Hematopoietic multipotent progenitor cell treated with erythropoietin and hydrocortisone succinate and interleukin-3 and kit ligand, for 15 days (in vitro differentiated cells): ENCODE data around the gene MTA1.

ENCODE experiments used
- DNase-seq: peaks from one replicate; pipeline ENCODE4 v3.0.0-alpha.2; 2015; ENCODE audit warnings: low spot score

MTA1 gene

GRCh38 chr14:105445901-105446845 is 26.5 kb downstream of the MTA1 start:
- no peak for DNase-seq

GRCh38 chr14:105446971-105447370 is 27.3 kb downstream of the MTA1 start:
- no peak for DNase-seq

- DNase-seq: no peak
Observed at GRCh38 chr14:105447651-105448640, 28.3 kb downstream of the MTA1 start.

DNA sequence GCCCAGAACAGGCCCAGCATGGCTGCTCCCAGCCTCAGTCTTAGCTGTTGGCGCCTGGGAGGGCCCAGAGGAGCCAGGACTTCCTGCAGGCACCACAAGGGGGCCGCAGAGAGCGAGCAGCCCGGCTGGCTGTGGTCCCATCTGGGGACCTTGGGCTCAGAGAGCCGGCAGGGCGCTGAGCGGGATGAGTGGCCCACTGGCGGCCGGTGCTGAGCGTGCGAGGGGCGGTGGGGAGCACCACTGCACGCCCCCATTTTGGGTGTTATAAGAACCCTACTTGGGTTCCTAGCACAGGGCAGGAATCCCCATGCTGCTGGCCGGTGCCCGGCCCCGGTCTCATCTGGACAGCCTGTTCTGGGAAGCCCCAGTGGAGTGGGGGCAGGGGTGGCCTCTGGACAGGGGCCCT is 29.1 kb downstream of the MTA1 start:
- peak; percentile 70 for DNase-seq

- no peak for DNase-seq
Observed at GRCh38 chr14:105449276-105450122, 29.9 kb downstream of the MTA1 start.

GRCh38 chr14:105450123-105450505 is 30.5 kb downstream of the MTA1 start:
- DNase-seq: no peak

DNA sequence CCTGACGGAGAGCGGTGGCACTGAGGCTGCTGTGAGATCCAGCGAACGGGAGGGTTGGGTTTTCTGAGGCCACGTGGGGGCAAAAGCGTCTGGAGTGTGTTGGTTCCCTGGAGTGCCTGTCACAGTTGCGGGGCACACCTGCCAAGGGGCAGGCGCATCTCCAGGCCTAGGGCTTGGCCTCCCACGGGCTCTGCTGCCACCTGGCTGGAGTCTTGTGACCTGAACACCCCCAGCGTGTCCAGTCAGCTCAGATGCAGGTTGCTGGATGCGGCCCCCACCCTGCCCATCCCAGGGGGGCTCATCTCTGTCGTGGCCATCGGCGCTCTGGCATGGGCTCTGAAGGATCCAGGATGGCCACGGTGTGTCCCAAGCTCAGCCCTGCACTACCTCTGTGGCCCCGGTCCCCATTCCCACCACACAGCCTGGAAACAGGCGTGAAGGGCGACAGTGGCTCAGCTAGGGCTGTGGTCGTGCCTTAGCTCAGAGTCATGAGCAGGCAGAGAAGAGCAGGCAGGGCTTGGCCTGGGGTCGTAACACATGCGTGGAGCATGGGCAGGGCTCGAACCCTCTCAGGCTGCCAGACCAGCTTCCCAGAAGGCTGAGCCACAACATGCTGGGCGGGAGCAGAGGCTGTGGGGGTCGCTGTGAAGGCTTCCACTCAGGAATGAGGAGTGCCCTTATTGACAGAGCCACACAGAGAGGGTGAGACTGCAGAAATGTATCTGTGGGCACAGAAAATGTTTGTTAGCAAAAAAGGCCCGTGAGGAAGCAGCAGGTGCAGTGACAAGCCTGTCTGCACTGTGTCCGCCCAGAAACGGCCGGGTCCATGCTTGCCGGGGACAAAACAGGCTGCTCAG is 31.5 kb downstream of the MTA1 start:
- no peak for DNase-seq

DNA sequence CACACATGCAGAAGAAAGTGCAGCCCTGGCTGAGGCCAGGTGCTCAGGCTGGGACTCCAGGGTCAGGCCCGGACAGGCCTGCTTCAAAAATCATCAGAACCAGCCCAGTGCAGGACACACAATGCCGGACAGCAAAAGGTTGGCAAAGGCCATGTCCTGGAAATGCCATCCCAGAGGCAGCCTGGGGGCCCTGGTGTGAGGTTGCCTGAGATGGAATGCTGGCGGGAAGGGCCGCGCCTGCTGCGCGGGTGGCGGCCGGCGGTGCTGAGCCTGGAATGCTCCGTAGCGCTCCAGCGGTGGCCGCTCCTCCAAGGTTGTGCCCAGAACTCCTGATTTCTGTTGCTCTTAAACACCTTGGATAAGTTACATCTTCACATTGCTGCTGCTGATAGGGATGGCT is 33.3 kb downstream of the MTA1 start:
- DNase-seq: no peak

GRCh38 chr14:105453847-105454246 is 34.2 kb downstream of the MTA1 start:
- no peak for DNase-seq

GRCh38 chr14:105455086-105455640 is 35.5 kb downstream of the MTA1 start:
- DNase-seq: no peak

DNA sequence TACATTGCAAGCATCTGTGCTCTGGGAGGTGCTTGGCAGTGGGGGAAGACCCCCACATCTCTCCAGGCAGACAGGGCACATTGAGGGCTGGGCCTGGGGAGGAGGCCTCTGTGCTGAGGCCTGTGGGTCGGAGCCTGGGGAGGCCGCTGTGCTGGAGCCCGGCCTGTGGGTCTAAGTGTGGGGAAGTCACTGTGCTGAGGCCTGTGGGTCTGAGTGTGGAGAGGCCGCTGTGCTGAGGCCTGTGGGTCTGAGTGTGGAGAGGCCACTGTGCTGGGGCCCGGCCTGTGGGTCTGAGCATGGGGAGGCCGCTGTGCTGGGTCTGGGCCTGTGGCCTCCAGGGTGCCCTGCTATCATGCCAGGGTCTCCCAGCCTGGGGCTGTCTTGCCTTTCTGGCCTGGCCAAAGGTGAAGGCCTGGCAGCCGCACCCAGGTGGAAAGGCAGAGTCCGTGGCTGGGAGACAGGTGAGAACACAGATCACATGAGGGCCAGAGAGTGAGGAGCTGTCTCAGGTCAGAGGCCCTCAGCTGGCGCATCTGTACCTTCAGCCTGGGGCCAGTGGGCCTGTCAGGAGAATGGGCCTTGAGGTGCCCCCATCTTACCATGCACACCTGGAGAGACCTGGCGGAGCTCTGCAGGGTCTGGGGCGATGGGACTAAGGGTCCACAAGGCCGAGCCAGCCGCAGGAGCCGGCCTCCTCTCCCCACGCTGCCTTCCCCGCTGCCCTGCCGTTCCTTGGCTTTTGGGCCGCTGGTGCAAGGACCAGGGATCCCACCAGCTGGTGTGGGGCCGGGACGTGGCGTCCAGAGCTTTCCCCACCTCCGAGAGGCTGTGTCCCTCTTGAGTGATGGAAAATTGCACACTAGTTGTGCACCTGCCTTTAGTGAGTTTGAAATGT is 36.4 kb downstream of the MTA1 start:
- DNase-seq: no peak

DNA sequence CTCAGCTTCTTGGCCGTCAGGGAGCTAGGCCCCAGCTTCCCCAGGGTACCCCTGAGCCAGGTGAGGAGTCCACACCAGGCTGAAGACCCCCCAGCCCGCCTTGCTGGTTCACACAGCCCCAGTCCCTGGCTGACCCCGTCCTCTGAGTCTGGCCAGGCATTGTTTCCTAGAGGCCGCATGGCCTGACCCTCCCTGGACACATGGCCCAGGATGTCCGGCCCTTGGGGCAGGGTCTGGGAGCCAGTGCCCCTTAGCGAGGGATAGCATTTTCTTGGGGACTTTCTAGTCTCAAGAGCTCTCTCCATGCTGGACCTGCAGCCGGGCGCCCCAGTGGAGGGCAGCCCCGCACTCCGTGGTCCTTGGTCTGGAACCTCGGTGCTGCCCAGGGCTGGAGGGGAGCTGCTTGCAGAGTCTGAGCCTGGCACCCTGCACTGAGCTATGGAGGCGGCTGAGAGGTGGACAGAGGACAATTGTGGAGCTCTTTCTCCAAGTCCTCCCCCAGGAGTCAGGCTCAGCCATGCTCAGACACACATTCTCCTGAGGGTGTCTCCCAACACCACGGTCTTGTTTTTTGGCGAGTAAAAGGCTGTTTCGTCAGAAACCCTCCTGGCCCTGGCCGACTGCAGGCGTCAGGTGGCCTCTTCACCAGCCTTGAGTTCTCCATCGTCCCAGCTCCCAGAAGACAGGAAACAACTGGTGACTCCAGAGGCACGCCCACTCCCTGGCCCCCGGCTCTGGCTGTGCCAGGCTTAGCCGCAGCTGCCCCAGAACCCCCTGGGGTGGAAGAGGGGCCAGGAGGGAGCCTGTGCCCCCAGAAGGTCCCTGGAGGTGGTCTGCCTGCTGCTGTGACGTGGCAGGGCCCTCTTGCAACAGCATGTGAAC is 37.4 kb downstream of the MTA1 start:
- DNase-seq: no peak

- DNase-seq: no peak
Observed at GRCh38 chr14:105458010-105458409, 38.4 kb downstream of the MTA1 start.

- DNase-seq: no peak
Observed at GRCh38 chr14:105458571-105458970, 38.9 kb downstream of the MTA1 start.

DNA sequence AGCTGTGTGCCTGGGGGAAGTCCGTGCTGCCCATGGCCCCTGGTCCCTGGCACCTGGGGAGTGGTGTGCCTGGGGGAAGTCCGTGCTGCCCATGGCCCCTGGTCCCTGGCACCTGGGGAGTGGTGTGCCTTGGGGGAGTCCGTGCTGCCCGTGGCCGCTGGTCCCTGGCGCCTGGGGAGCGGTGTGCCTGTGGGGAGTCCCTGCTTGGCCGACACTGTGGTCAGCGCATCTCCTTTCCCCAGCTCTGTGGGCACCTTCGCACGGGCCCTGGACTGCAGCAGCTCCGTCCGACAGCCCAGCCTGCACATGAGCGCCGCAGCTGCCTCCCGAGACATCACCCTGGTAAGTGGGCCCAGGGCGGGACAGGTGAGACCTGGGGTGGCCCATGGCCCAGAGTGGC is 40.5 kb downstream of the MTA1 start:
- DNase-seq: no peak

- DNase-seq: no peak
Observed at GRCh38 chr14:105460616-105461015, 41.0 kb downstream of the MTA1 start.

DNA sequence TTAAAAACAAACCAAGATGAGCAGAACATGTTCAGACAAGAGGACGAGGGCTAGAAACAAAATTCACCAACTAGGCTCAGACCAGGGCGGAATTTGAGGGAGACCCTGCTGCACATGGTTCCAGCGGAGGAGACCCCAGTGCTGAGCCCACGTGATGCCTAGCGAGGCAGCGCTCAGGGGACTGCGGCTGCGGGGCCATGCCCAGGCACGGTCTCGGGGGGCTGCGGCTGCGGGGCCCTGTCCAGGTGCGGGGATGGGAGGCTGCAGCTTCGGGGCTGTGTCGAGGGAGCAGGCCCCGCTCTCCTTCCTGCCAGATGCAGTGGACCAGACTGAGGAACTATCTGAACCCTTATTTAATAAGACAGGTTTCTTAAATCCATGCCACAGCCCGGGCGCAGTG is 42.3 kb downstream of the MTA1 start:
- no peak for DNase-seq

GRCh38 chr14:105464501-105464900 is 44.9 kb downstream of the MTA1 start:
- DNase-seq: no peak
